ENCODE results near the gene CACNB2. TPM values are rescaled to one million over a fixed set of nuclear protein-coding genes. Genes with fewer than 3 reads are reported as not detected.

Gene CACNB2
- total and polyA plus RNA-seq, 10 of the 15 experiments (the other 5 are each of a cell fraction or from before 2014, with no cell fraction given), result 0.62 to 8.1 (median 1.2) TPM

- TF ChIP-seq USF2 (IDR thresholded peaks at IDR 0.05; ENCODE audit: borderline replicate concordance, low read depth, low read length) (no peak), ZNF217 (IDR thresholded peaks at IDR 0.05) (peak; percentile 77; the same call in 1 of the 2 replicates), EGR1 (IDR thresholded peaks at IDR 0.05; ENCODE audit: borderline replicate concordance in 1 of 2, low read depth in 2 of 2, low read length in 2 of 2) (no peak), SP1 (IDR thresholded peaks at IDR 0.05; ENCODE audit: low read depth, low read length) (no peak), PAX8 (IDR thresholded peaks at IDR 0.05) (no peak), CBX5 (IDR thresholded peaks at IDR 0.05; ENCODE audit: low read depth) (no peak), FOXM1 (IDR thresholded peaks at IDR 0.05; ENCODE audit: low read depth, low read length) (no peak), PML (IDR thresholded peaks at IDR 0.05; ENCODE audit: low read length) (no peak), PKNOX1 (IDR thresholded peaks at IDR 0.05) (0 out of 2 replicates have a peak, but pooled peaks have one; percentile 10), JUNB (IDR thresholded peaks at IDR 0.05) (no peak), CBFB (IDR thresholded peaks at IDR 0.05; ENCODE audit: low read depth) (no peak), RAD21 (IDR thresholded peaks at IDR 0.05; ENCODE audit: insufficient read depth, low read depth, low read length) (no peak), MXI1 (IDR thresholded peaks at IDR 0.05; ENCODE audit: low read depth, low read length) (no peak), ZBTB4 (CRISPR knock-in tag; IDR thresholded peaks at IDR 0.05) (no peak), NR2C2 (IDR thresholded peaks at IDR 0.05; ENCODE audit: borderline replicate concordance, control insufficient read depth, insufficient read length, low read depth) (no peak), GABPA (IDR thresholded peaks at IDR 0.05; ENCODE audit: low read depth) (no peak), RELB (IDR thresholded peaks at IDR 0.05; ENCODE audit: low read depth) (peak; percentile 96), STAT1 (conservative IDR thresholded peaks at IDR 0.05) (no peak), ASH2L (IDR thresholded peaks at IDR 0.05; ENCODE audit: borderline replicate concordance, low read depth) (no peak), IKZF2 (IDR thresholded peaks at IDR 0.05) (peak; percentile 88 to 89), ATF7 (IDR thresholded peaks at IDR 0.05; ENCODE audit: low read depth) (peak; percentile 94), SIN3A (IDR thresholded peaks at IDR 0.05; ENCODE audit: low read depth, low read length) (no peak), HDGF (IDR thresholded peaks at IDR 0.05) (no peak), CREB1 (IDR thresholded peaks at IDR 0.05; ENCODE audit: low read depth) (no peak), NBN (IDR thresholded peaks at IDR 0.05) (peak; percentile 97), ATF3 (IDR thresholded peaks at IDR 0.05; ENCODE audit: borderline replicate concordance, extremely low read depth, low read depth, low read length) (no peak)
These were observed 258.9 kb downstream of the CACNB2 start (continued) for GRCh38 chr10:18399158-18399557.

Data from GM12878 (cell line).